HCT116 (cell line): ENCODE results near the gene FAXDC2. TPM values are rescaled to one million over a fixed set of nuclear protein-coding genes. Genes with fewer than 3 reads are reported as not detected.

ENCODE experiments used
- ATAC-seq: fragments of 200-7000 bp; cut with Tn5 transposase; 2 replicates; pipeline ENCODE4 v1.9.1; 2020; ENCODE audit warnings: mild to moderate bottlenecking, moderate library complexity
- BruUV-seq: library from RNA; stranded (reverse); fragments of 400-500 nt; replicated peaks from 2 replicates; lab custom pipeline; 2021; lab: Mats Ljungman, UMichigan
- CTCF ChIA-PET: fragments of 300-600 bp; sonication (Branson Sonifier 250); formaldehyde crosslinking; loops from one replicate; lab custom pipeline; 2021; ENCODE audit warnings: antibody characterized with exemption; lab: Charles Lee
- POLR2A ChIA-PET: fragments of 300-600, 350-600 bp; sonication (Branson Sonifier 250); formaldehyde crosslinking; loops from one replicate; lab custom pipeline; 2021; ENCODE audit warnings: antibody characterized with exemption; lab: Charles Lee
- RAD21 ChIA-PET, 2 experiments: fragments of 300-600 bp; sonication (Branson Sonifier 250); formaldehyde crosslinking; loops; one replicate each; lab custom pipeline; 2023; ENCODE audit warnings: low total read pairs in 2 of 2; ENCODE audit not compliant: uncharacterized antibody in 2 of 2, unreplicated experiment in 2 of 2, low non-redundant PET in 1 of 2; lab: Charles Lee
- DNase-seq: peaks from one replicate; pipeline ENCODE4 v3.0.0-alpha.2; 2010; ENCODE audit warnings: low read depth, low spot score
- H2AFZ ChIP-seq: fragments of 200-600 bp; shearing (Covaris generic), sonication (generic); 2 replicates; pipeline ENCODE4 v1.6.1; 2017; ENCODE audit warnings: low read depth, mixed run types, mixed read lengths, antibody characterized with exemption, low read length; ENCODE audit not compliant: poor library complexity, severe bottlenecking
- H3K27ac ChIP-seq: 2 replicates; pipeline ENCODE4 v1.5.1; 2012; ENCODE audit warnings: low read depth, low read length
- H3K27me3 ChIP-seq: fragments of 200-600 bp; sonication (generic); 2 replicates; pipeline ENCODE4 v1.6.1; 2016; ENCODE audit warnings: mixed run types, low read length, mixed read lengths; ENCODE audit not compliant: insufficient read depth
- H3K36me3 ChIP-seq, 2 experiments: fragments of 200-500 bp in 1 of 2; fragments of 200-600 bp in 1 of 2; sonication (Bioruptor generic) in 1 of 2; sonication (generic) in 1 of 2; 2 replicates each; pipeline versions ENCODE4 v1.5.1 to v1.6.1; 2014 to 2016; ENCODE audit warnings: low read length in 2 of 2, inconsistent platforms in 1 of 2, mixed read lengths in 1 of 2, mixed run types in 1 of 2; ENCODE audit not compliant: insufficient read depth in 2 of 2, control insufficient read depth in 1 of 2
- H3K4me1 ChIP-seq, 2 experiments: fragments of 200-600 bp in 1 of 2; sonication (generic) in 1 of 2; 2 replicates each; pipeline versions ENCODE4 v1.5.1 to v1.6.1; 2012 to 2017; ENCODE audit warnings: low read length in 2 of 2, inconsistent platforms in 1 of 2, mild to moderate bottlenecking in 1 of 2, mixed read lengths in 1 of 2, mixed run types in 1 of 2, moderate library complexity in 1 of 2; ENCODE audit not compliant: insufficient read depth in 2 of 2, control insufficient read depth in 1 of 2
- H3K4me2 ChIP-seq: fragments of 200-600 bp; sonication (generic); 2 replicates; pipeline ENCODE4 v1.6.1; 2017; ENCODE audit warnings: mixed run types, low read length, mixed read lengths
- H3K4me3 ChIP-seq, 2 experiments: fragments of 200-600 bp in 1 of 2; sonication (generic) in 1 of 2; replicated peaks in 1 of 2; 2 replicates each; pipeline ENCODE4 v1.5.1; 2011 to 2016; ENCODE audit warnings: low read length in 2 of 2, control low read depth in 1 of 2, low read depth in 1 of 2, mild to moderate bottlenecking in 1 of 2, mixed read lengths in 1 of 2, mixed run types in 1 of 2
- H3K79me2 ChIP-seq: fragments of 200-600 bp; sonication (generic); 2 replicates; pipeline ENCODE4 v1.6.1; 2017; ENCODE audit warnings: mild to moderate bottlenecking, mixed run types, low read length, moderate library complexity, mixed read lengths; ENCODE audit not compliant: insufficient read depth
- H3K9ac ChIP-seq: fragments of 200-600 bp; sonication (generic); 2 replicates; pipeline ENCODE4 v1.6.1; 2016; ENCODE audit warnings: low read length, mixed read lengths
- H3K9me2 ChIP-seq: fragments of 200-600 bp; sonication (generic), shearing (Covaris generic); 2 replicates; pipeline ENCODE4 v1.6.1; 2017; ENCODE audit warnings: mixed run types, mild to moderate bottlenecking, moderate library complexity; ENCODE audit not compliant: insufficient read depth
- H3K9me3 ChIP-seq, 2 experiments: fragments of 200-500 bp in 1 of 2; fragments of 200-600 bp in 1 of 2; sonication (Bioruptor generic) in 1 of 2; sonication (generic) in 1 of 2; 2 replicates each; pipeline ENCODE4 v1.6.1; 2014 to 2017; ENCODE audit warnings: low read length in 2 of 2, mixed read lengths in 2 of 2, inconsistent platforms in 1 of 2, low read depth in 1 of 2, mild to moderate bottlenecking in 1 of 2, mixed run types in 1 of 2, moderate library complexity in 1 of 2; ENCODE audit not compliant: control insufficient read depth in 1 of 2, insufficient read depth in 1 of 2
- H4K20me1 ChIP-seq: fragments of 200-600 bp; sonication (generic), shearing (Covaris generic); 2 replicates; pipeline ENCODE4 v1.6.1; 2017; ENCODE audit warnings: mixed run types, mild to moderate bottlenecking, moderate library complexity; ENCODE audit not compliant: insufficient read depth
- CBX3 ChIP-seq: IDR thresholded peaks from 2 replicates; pipeline ENCODE4 v1.6.1; 2012; ENCODE audit warnings: low read depth
- EGR1 ChIP-seq: IDR thresholded peaks from 2 replicates; pipeline ENCODE4 v1.6.1; 2012; ENCODE audit warnings: low read depth
- ELF1 ChIP-seq: IDR thresholded peaks from 2 replicates; pipeline ENCODE4 v1.6.1; 2012; ENCODE audit warnings: low read depth, borderline replicate concordance
- POLR2A ChIP-seq: IDR thresholded peaks from 2 replicates; pipeline ENCODE4 v1.7.0; 2011; ENCODE audit warnings: borderline replicate concordance; ENCODE audit not compliant: insufficient read depth, insufficient read length; ENCODE audit errors: extremely low read depth
- POLR2AphosphoS5 ChIP-seq: IDR thresholded peaks from 2 replicates; pipeline ENCODE4 v1.6.1; 2011; ENCODE audit warnings: mild to moderate bottlenecking, low read depth, low read length, moderate library complexity
- RAD21 ChIP-seq: IDR thresholded peaks from 2 replicates; pipeline ENCODE4 v1.6.1; 2012; ENCODE audit warnings: low read depth, mild to moderate bottlenecking
- SIN3A ChIP-seq: IDR thresholded peaks from 2 replicates; pipeline ENCODE4 v1.6.1; 2012; ENCODE audit warnings: low read depth
- SP1 ChIP-seq: IDR thresholded peaks from 2 replicates; pipeline ENCODE4 v1.6.1; 2012; ENCODE audit warnings: low read depth
- SRF ChIP-seq: IDR thresholded peaks from 2 replicates; pipeline ENCODE4 v1.6.1; 2012; ENCODE audit warnings: low read depth
- TCF7L2 ChIP-seq: IDR thresholded peaks from 2 replicates; pipeline ENCODE4 v1.7.0; 2011; ENCODE audit warnings: borderline replicate concordance, inconsistent platforms; ENCODE audit not compliant: insufficient read depth, insufficient read length; ENCODE audit errors: extremely low read depth
- ZFX ChIP-seq: fragments of 450-650 bp; IDR thresholded peaks from 2 replicates; pipeline ENCODE4 v1.6.1; 2017
- ZNF274 ChIP-seq: fragments of 200-500 bp; sonication (Bioruptor generic); IDR thresholded peaks from 2 replicates; pipeline ENCODE4 v1.6.1; 2014; ENCODE audit warnings: mild to moderate bottlenecking, low read depth, low read length, inconsistent platforms
- intact Hi-C: fragments of 100-400 bp; cut with micrococcal nuclease; formaldehyde crosslinking; loops from 2 replicates; pipeline ENCODE4 v1.10.0; 2022
- total RNA-seq: library from RNA; stranded (reverse); gene quantifications from one replicate; pipeline ENCODE4 v1.2.1, GENCODE V29; 2021; ENCODE audit not compliant: unreplicated experiment
- TF ChIP-seq, protein P1 (sequence below): IDR thresholded peaks from 2 replicates; pipeline ENCODE4 v1.6.1; 2012; ENCODE audit warnings: low read depth
- TF ChIP-seq, protein P2 (sequence below): IDR thresholded peaks from 2 replicates; pipeline ENCODE4 v1.6.1; 2012
- TF ChIP-seq, protein P3 (sequence below): IDR thresholded peaks from 2 replicates; pipeline ENCODE4 v1.6.1; 2012
- TF ChIP-seq, protein P4 (sequence below): IDR thresholded peaks from 2 replicates; pipeline ENCODE4 v1.6.1; 2011; ENCODE audit warnings: mild to moderate bottlenecking, low read length, moderate library complexity; ENCODE audit not compliant: insufficient replicate concordance; ENCODE audit errors: extremely low read depth

Gene FAXDC2
- total RNA-seq, 1 experiment from 2014 or later = 0.22 TPM

DNA sequence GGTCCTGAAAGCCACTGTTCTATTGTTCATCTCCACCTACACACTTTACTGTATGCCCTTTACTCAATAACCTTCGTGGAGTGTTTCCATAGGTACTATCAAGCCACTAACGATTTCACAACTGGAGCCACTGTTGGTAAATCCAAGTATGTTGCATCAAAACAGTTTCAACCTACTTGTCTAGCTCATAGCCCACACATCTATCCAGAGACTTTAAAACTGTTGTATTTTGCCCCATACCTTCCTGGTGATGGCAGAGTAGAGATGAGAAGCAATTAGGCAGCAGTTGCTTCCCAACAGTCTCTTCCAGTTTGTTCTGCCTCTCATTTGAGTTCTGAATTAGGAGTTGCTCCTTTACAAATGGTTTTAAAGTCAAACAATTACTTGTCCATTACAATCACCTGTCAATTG lies 607 bp downstream of the FAXDC2 start:
- H4K20me1 ChIP-seq = no peaks in the 10 kb centered on the region
- no peak overlapping the region for H3K9ac ChIP-seq
- no peaks in the 10 kb centered on the region for H3K79me2 ChIP-seq
- no peak overlapping the region for H2AFZ ChIP-seq
- no peaks in the 10 kb centered on the region for H3K9me3 ChIP-seq
- no peaks in the 10 kb centered on the region for H3K36me3 ChIP-seq
- CTCF ChIA-PET = no interaction called here
- no peaks in the 10 kb centered on the region for H3K27me3 ChIP-seq
- H3K9me2 ChIP-seq = no peaks in the 10 kb centered on the region
- no peak overlapping the region for H3K4me2 ChIP-seq
- H3K27ac ChIP-seq = no peak overlapping the region
- POLR2A ChIA-PET = no interaction called here
- H3K4me1 ChIP-seq = no peaks in the 10 kb centered on the region
- intact Hi-C loops = loop anchor here (10.0 kb wide), 1 partner anchor 165 kb away; no protein-coding TSS in a partner anchor
- no peak for TF ChIP-seq ZFX
- TF ChIP-seq, protein P1, sequence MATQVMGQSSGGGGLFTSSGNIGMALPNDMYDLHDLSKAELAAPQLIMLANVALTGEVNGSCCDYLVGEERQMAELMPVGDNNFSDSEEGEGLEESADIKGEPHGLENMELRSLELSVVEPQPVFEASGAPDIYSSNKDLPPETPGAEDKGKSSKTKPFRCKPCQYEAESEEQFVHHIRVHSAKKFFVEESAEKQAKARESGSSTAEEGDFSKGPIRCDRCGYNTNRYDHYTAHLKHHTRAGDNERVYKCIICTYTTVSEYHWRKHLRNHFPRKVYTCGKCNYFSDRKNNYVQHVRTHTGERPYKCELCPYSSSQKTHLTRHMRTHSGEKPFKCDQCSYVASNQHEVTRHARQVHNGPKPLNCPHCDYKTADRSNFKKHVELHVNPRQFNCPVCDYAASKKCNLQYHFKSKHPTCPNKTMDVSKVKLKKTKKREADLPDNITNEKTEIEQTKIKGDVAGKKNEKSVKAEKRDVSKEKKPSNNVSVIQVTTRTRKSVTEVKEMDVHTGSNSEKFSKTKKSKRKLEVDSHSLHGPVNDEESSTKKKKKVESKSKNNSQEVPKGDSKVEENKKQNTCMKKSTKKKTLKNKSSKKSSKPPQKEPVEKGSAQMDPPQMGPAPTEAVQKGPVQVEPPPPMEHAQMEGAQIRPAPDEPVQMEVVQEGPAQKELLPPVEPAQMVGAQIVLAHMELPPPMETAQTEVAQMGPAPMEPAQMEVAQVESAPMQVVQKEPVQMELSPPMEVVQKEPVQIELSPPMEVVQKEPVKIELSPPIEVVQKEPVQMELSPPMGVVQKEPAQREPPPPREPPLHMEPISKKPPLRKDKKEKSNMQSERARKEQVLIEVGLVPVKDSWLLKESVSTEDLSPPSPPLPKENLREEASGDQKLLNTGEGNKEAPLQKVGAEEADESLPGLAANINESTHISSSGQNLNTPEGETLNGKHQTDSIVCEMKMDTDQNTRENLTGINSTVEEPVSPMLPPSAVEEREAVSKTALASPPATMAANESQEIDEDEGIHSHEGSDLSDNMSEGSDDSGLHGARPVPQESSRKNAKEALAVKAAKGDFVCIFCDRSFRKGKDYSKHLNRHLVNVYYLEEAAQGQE = no peak
- TF ChIP-seq, protein P2, sequence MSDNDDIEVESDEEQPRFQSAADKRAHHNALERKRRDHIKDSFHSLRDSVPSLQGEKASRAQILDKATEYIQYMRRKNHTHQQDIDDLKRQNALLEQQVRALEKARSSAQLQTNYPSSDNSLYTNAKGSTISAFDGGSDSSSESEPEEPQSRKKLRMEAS = no peak
- no TSS peak for BruUV-seq
- DNase-seq (no peak), ATAC-seq (no peak)
- H3K4me3 ChIP-seq = no peak overlapping the region
- RAD21 ChIA-PET = no interaction called here

DNA sequence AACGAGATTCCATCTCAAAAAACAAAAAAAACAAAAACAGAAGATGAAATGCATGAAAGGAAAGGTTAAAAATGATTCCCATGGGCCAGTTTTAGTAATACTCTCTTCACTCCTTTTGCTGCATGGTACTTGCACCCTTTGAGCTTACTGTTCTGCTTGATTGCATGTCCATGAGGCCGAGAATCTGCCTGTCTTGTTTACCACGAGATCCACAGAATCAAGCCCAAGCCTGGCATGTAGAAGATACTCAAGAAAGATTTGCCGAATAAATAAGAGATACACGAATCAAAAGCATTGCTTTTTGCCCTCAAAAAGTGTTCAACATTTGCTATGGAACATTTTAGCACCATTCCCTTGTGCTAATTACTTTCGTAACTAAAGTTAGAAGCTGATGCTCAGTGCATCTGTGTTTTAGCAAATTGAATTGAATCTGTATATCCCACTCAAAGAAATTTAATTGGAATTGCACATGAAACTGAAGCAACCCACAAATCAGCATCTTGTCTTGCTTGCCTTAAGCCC lies 1.1 kb downstream of the FAXDC2 start:
- Histone ChIP-seq H3K9ac (no peak overlapping the region), H3K27me3 (no peaks in the 10 kb centered on the region), H3K9me2 (no peaks in the 10 kb centered on the region), H3K4me1 (no peaks in the 10 kb centered on the region), H3K4me2 (no peak overlapping the region), H3K79me2 (no peaks in the 10 kb centered on the region), H3K9me3 (no peaks in the 10 kb centered on the region), H3K36me3 (no peaks in the 10 kb centered on the region), H3K4me3 (no peak overlapping the region), H2AFZ (no peak overlapping the region), H4K20me1 (no peaks in the 10 kb centered on the region), H3K27ac (no peak overlapping the region)
- ChIA-PET POLR2A (no interaction called here), CTCF (no interaction called here), RAD21 (no interaction called here)
- DNase-seq (no peak), ATAC-seq (no peak)
- intact Hi-C loops = no loop called here
- no TSS peak for BruUV-seq
- TF ChIP-seq SIN3A (no peak), TCF7L2 (no peak), CBX3 (no peak), ZNF274 (no peak), ELF1 (no peak), SRF (no peak), EGR1 (no peak), POLR2AphosphoS5 (no peak), RAD21 (no peak), SP1 (no peak), POLR2A (no peak), ZFX (no peak)
- TF ChIP-seq, protein P3, sequence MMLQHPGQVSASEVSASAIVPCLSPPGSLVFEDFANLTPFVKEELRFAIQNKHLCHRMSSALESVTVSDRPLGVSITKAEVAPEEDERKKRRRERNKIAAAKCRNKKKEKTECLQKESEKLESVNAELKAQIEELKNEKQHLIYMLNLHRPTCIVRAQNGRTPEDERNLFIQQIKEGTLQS = no peak
- TF ChIP-seq, protein P4, sequence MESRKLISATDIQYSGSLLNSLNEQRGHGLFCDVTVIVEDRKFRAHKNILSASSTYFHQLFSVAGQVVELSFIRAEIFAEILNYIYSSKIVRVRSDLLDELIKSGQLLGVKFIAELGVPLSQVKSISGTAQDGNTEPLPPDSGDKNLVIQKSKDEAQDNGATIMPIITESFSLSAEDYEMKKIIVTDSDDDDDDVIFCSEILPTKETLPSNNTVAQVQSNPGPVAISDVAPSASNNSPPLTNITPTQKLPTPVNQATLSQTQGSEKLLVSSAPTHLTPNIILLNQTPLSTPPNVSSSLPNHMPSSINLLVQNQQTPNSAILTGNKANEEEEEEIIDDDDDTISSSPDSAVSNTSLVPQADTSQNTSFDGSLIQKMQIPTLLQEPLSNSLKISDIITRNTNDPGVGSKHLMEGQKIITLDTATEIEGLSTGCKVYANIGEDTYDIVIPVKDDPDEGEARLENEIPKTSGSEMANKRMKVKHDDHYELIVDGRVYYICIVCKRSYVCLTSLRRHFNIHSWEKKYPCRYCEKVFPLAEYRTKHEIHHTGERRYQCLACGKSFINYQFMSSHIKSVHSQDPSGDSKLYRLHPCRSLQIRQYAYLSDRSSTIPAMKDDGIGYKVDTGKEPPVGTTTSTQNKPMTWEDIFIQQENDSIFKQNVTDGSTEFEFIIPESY = no peak
